ENCODE data around the gene MYH7B.

Gene MYH7B

GRCh38 chr20:34955231-34956040 lies at the start of gene MYH7B, which contains the start of gene GSS:
Gene MYH7B (plus strand): TSS chr20:34955868. CDS start chr20:34978006, 22,138 bp downstream.
Gene GSS (minus strand): TSS chr20:34955806. CDS start chr20:34951852, 3,954 bp downstream.
- peaks cover 48% of the 10 kb centered on the region for H3K4me1 Mint-ChIP-seq
- peak within 1 kb of the TSS; percentile 97 for H3K4me3 Mint-ChIP-seq
- DNase-seq, result peak; percentile 100
- H3K27ac Mint-ChIP-seq, result peak within 1 kb of the TSS; percentile 99
- peaks cover 5% of the 10 kb centered on the region for H3K36me3 Mint-ChIP-seq (ENCODE audit: low read depth)
- TF ChIP-seq CTCF (IDR thresholded peaks at IDR 0.05), result no peak
- H3K9me3 Mint-ChIP-seq, result no peaks in the 10 kb centered on the region
- peaks cover 10% of the 10 kb centered on the region for H3K27me3 Mint-ChIP-seq (ENCODE audit: low read depth, poor library complexity)

DNA sequence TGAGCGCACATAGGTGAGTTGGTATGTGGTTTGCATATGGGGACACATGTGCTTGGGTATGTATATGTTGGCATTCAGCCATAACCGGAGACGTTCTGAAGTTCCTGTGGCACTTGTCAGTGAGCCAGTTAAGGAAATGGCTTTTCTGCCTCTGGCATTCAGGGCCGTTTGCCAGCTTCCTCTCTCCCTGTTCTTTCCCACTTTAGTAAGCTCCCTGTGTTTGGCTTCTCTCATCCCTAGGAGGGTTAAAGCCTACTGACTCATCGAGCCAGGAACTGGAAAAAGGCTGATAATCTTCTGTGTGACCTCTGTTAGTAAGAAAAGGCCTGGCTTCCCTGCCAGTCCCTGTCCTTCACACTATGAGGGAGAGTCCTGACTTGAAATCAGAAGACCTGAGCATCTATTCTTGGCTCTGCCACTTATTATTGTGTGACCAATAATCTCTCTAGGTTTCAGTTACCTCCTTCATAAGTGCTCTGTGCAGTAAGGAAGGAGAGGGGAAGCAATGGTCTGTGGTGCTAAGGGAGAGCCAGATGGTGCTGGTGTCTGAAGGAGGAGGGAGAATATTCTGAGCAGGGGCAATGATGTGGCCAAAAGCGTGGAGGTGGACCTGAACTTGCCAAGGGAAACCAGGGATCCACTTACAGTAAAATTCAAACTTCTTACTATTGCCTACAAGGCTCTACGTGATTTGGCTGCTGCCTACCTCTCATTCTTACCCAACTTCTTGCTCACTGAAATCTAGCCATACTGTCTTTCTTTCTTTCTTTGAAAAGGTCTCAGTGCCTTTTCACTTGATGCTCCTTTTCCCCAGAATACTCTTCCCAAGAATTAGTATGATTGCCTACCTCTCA lies 47.8 kb upstream of the MYH7B start:
- Mint-ChIP-seq H3K4me3 (no peak overlapping the region), H3K4me1 (no peaks in the 10 kb centered on the region), H3K27me3 (ENCODE audit: low read depth, poor library complexity) (no peaks in the 10 kb centered on the region), H3K27ac (peak overlapping the region; percentile 81), H3K9me3 (no peaks in the 10 kb centered on the region), H3K36me3 (ENCODE audit: low read depth) (peaks cover 13% of the 10 kb centered on the region)
- no peak for DNase-seq
- no peak for TF ChIP-seq CTCF (IDR thresholded peaks at IDR 0.05)

DNA sequence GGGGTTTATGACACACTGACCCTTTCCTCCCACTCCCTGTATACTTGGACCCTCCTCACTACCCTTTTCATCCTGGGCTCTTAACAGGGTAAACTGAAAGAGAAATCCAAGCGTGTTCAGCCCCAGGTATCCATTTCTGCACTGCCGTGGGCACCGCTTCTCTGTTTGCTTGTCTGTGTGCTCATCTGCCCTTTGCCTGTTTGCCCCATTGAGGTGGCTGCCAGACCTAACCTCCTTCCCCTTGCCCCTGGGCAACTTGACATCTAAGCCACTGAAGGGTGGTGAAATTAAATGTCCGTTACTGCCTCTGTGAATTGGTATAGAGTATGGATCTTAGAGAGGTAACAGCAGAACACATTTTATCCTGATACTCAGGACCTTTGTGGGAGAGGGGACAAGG lies 40.5 kb upstream of the MYH7B start:
- no peak for TF ChIP-seq CTCF (IDR thresholded peaks at IDR 0.05)
- H3K27me3 Mint-ChIP-seq (ENCODE audit: low read depth, poor library complexity), result no peaks in the 10 kb centered on the region
- no peaks in the 10 kb centered on the region for H3K9me3 Mint-ChIP-seq
- peaks cover 10% of the 10 kb centered on the region for H3K36me3 Mint-ChIP-seq (ENCODE audit: low read depth)
- no peak overlapping the region for H3K27ac Mint-ChIP-seq
- H3K4me3 Mint-ChIP-seq, result no peak overlapping the region
- DNase-seq, result no peak
- no peaks in the 10 kb centered on the region for H3K4me1 Mint-ChIP-seq

GRCh38 chr20:34915749-34916455 lies 39.8 kb upstream of the MYH7B start:
- Mint-ChIP-seq H3K27ac (no peak overlapping the region), H3K36me3 (ENCODE audit: low read depth) (peaks cover 18% of the 10 kb centered on the region), H3K27me3 (ENCODE audit: low read depth, poor library complexity) (no peaks in the 10 kb centered on the region), H3K4me3 (no peak overlapping the region), H3K4me1 (no peaks in the 10 kb centered on the region), H3K9me3 (no peaks in the 10 kb centered on the region)
- TF ChIP-seq CTCF (IDR thresholded peaks at IDR 0.05), result no peak
- no peak for DNase-seq

DNA sequence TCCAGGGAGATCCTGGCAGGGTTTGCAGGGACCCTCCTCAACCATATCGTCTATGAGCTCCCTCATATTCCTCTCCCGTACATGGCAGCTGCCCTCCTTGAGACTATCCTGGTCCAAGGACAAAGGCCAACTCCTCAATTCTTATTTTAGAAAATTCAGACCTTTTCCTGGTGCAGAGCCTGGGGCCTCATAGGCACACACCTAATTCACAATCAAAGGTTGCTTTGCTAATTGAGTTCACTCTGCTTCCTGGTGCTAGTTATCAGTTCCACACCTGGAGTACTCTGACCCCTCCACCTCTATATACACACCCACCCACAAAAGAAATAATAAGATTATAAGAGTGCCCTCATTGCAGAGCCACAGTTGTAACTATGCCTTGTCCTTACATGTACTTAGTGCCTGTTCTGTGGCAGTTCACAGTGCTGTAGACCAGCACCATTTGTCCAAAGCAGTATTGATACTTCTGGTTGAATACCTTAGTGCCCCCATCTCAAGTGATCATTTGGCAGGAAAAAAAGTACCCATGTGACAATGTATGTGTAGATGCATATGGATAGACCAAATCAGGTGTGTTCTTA lies 38.8 kb upstream of the MYH7B start:
- H3K4me3 Mint-ChIP-seq, result no peak overlapping the region
- no peak for DNase-seq
- TF ChIP-seq CTCF (IDR thresholded peaks at IDR 0.05), result no peak
- no peaks in the 10 kb centered on the region for H3K9me3 Mint-ChIP-seq
- H3K4me1 Mint-ChIP-seq, result no peaks in the 10 kb centered on the region
- peaks cover 12% of the 10 kb centered on the region for H3K36me3 Mint-ChIP-seq (ENCODE audit: low read depth)
- no peaks in the 10 kb centered on the region for H3K27me3 Mint-ChIP-seq (ENCODE audit: low read depth, poor library complexity)
- H3K27ac Mint-ChIP-seq, result no peak overlapping the region
